Transverse colon (tissue), 3 donors: ENCODE data around the gene CCNA2.

Experiments
- POLR2A ChIP-seq: fragments of 450-650 bp; IDR thresholded peaks from one replicate; pipeline ENCODE4 v1.6.1; 2016; ENCODE audit warnings: antibody characterized with exemption, mild to moderate bottlenecking, moderate library complexity
- TF ChIP-seq, protein P1 (sequence below), 5 experiments: fragments of 200-600 bp in 3 of 5; fragments of 450-650 bp in 2 of 5; sonication (generic) in 3 of 5; IDR thresholded peaks; 1 replicate in 2 of 5; 2 replicates in 3 of 5; pipeline ENCODE4 v1.5.1; 2016 to 2017; ENCODE audit warnings: antibody characterized with exemption in 5 of 5, inconsistent platforms in 3 of 5, mild to moderate bottlenecking in 2 of 5, moderate library complexity in 1 of 5

DNA sequence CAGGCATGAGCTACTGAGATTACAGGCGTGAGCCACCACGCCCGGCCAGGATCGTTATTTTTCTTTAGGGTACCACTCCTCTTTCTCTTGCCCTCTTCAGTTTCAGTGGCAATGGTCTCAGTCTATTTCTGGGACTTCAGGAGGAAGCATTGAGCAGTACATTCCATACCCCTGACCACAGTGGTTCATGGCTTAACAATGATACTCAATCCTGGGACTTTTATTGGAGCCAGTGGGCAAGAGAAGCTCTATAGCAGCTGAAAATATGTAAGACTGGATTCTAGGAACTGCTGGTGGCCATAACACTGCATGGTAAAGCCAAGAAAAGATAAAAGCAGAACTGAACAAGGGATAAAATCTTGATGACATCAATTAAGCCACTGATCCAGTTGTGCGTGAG, 5.8 kb upstream of the CCNA2 start:
- TF ChIP-seq, protein P1, sequence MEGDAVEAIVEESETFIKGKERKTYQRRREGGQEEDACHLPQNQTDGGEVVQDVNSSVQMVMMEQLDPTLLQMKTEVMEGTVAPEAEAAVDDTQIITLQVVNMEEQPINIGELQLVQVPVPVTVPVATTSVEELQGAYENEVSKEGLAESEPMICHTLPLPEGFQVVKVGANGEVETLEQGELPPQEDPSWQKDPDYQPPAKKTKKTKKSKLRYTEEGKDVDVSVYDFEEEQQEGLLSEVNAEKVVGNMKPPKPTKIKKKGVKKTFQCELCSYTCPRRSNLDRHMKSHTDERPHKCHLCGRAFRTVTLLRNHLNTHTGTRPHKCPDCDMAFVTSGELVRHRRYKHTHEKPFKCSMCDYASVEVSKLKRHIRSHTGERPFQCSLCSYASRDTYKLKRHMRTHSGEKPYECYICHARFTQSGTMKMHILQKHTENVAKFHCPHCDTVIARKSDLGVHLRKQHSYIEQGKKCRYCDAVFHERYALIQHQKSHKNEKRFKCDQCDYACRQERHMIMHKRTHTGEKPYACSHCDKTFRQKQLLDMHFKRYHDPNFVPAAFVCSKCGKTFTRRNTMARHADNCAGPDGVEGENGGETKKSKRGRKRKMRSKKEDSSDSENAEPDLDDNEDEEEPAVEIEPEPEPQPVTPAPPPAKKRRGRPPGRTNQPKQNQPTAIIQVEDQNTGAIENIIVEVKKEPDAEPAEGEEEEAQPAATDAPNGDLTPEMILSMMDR (IDR thresholded peaks at IDR 0.05), result no peak
- no peak for TF ChIP-seq POLR2A
